Endothelial cell of umbilical vein (primary cell): ENCODE results near the gene YJU2. TPM values are rescaled to one million over a fixed set of nuclear protein-coding genes. Genes with fewer than 3 reads are reported as not detected.

ENCODE experiments used
- BruUV-seq: library from RNA; stranded (reverse); fragments of 400-500 nt; replicated peaks from 2 replicates; lab custom pipeline; 2021; lab: Mats Ljungman, UMichigan
- CTCF ChIA-PET: fragments of 300-600, 350-600 bp; sonication (Branson Sonifier 250); formaldehyde crosslinking; loops from one replicate; lab custom pipeline; 2021; ENCODE audit warnings: antibody characterized with exemption, inconsistent platforms; lab: Charles Lee
- POLR2A ChIA-PET: fragments of 300-600, 350-600 bp; sonication (Branson Sonifier 250); formaldehyde crosslinking; loops from one replicate; lab custom pipeline; 2021; ENCODE audit warnings: antibody characterized with exemption, inconsistent platforms; lab: Charles Lee
- DNase-seq: peaks from one replicate; pipeline ENCODE4 v3.0.0-alpha.2; 2011; ENCODE audit warnings: low read depth, low spot score
- FAIRE-seq: peaks from 2 replicates; lab custom pipeline; 2011; peaks lifted over from hg19 to GRCh38; lab: Jason Lieb, UNC
- H2AFZ ChIP-seq: 2 replicates; pipeline ENCODE4 v1.6.0; 2012; ENCODE audit warnings: low read depth, low read length, control low read depth, inconsistent platforms
- H3K27ac ChIP-seq: 2 replicates; pipeline ENCODE4 v1.5.1; 2011; ENCODE audit warnings: low read depth, mild to moderate bottlenecking, control low read depth, low read length, moderate library complexity; ENCODE audit not compliant: insufficient read depth
- H3K27me3 ChIP-seq, 2 experiments: 2 replicates each; pipeline versions ENCODE4 v1.6.0 to v1.6.1; 2011; ENCODE audit warnings: low read length in 2 of 2, mixed read lengths in 1 of 2; ENCODE audit not compliant: control insufficient read depth in 2 of 2, insufficient read depth in 2 of 2
- H3K36me3 ChIP-seq, 2 experiments: 2 replicates in 1 of 2; 3 replicates in 1 of 2; pipeline ENCODE4 v1.5.1; 2011; ENCODE audit warnings: low read length in 2 of 2, mild to moderate bottlenecking in 1 of 2, moderate library complexity in 1 of 2; ENCODE audit not compliant: control insufficient read depth in 2 of 2, insufficient read depth in 2 of 2; ENCODE audit errors: extremely low read depth in 1 of 2
- H3K4me1 ChIP-seq: 3 replicates; pipeline ENCODE4 v1.5.1; 2011; ENCODE audit warnings: mild to moderate bottlenecking, low read length; ENCODE audit not compliant: control insufficient read depth, insufficient read depth; ENCODE audit errors: extremely low read depth
- H3K4me2 ChIP-seq: 2 replicates; pipeline ENCODE4 v1.6.1; 2011; ENCODE audit warnings: low read length, control low read depth, mixed read lengths; ENCODE audit not compliant: insufficient read depth
- H3K4me3 ChIP-seq, 3 experiments: fragments of 200-600 bp in 1 of 3; sonication (generic), shearing (Covaris generic) in 1 of 3; replicated peaks in 1 of 3; 2 replicates each; pipeline ENCODE4 v1.5.1; 2011 to 2016; ENCODE audit warnings: control low read depth in 3 of 3, low read length in 3 of 3, mild to moderate bottlenecking in 2 of 3, inconsistent platforms in 1 of 3, low read depth in 1 of 3, moderate library complexity in 1 of 3; ENCODE audit not compliant: insufficient read depth in 1 of 3
- H3K79me2 ChIP-seq: 2 replicates; pipeline ENCODE4 v1.6.0; 2012; ENCODE audit warnings: low read length, inconsistent platforms; ENCODE audit not compliant: control insufficient read depth, insufficient read depth
- H3K9ac ChIP-seq: replicated peaks from 2 replicates; pipeline ENCODE3; 2011; ENCODE audit warnings: low read length, control low read depth; ENCODE audit not compliant: insufficient read depth; ENCODE audit errors: extremely low read depth
- H3K9me1 ChIP-seq: replicated peaks from 3 replicates; pipeline ENCODE4 v1.6.0; 2011; ENCODE audit warnings: mild to moderate bottlenecking, low read length; ENCODE audit not compliant: control insufficient read depth, insufficient read depth; ENCODE audit errors: extremely low read depth
- H3K9me3 ChIP-seq: replicated peaks from 2 replicates; pipeline ENCODE4 v1.5.1; 2012; ENCODE audit warnings: low read length, inconsistent platforms; ENCODE audit not compliant: control insufficient read depth, insufficient read depth
- H4K20me1 ChIP-seq: replicated peaks from 2 replicates; pipeline ENCODE3; 2011; ENCODE audit warnings: mild to moderate bottlenecking, low read length; ENCODE audit not compliant: control insufficient read depth, insufficient read depth; ENCODE audit errors: extremely low read depth
- FOS ChIP-seq: IDR thresholded peaks from 2 replicates; pipeline ENCODE4 v1.6.1; 2011; ENCODE audit warnings: mild to moderate bottlenecking, low read length, moderate library complexity, borderline replicate concordance; ENCODE audit not compliant: insufficient read depth
- JUN ChIP-seq: IDR thresholded peaks from 2 replicates; pipeline ENCODE4 v1.6.1; 2011; ENCODE audit warnings: borderline replicate concordance, low read depth; ENCODE audit not compliant: insufficient read length, insufficient read depth
- dilution Hi-C: fragments of 300-500 bp; cut with MboI; formaldehyde crosslinking; loops from one replicate; pipeline ENCODE4 v1.15.0; 2019; ENCODE audit warnings: low sequenced_read_pairs; ENCODE audit not compliant: extremely low pct_ligation_motif_present
- intact Hi-C: fragments of 100-400 bp; cut with micrococcal nuclease; formaldehyde crosslinking; loops from one replicate; pipeline ENCODE4 v1.10.0; 2022
- polyA plus RNA-seq, 4 experiments: library from polyadenylated mRNA; depleted of rRNA in 3 of 4; stranded (reverse) in 3 of 4; unstranded in 1 of 4; fragments of >200 nt; gene quantifications; 2 replicates each; pipeline versions ENCODE4 v1.2.1 to v1.2.3, GENCODE V29; 2011 to 2012; ENCODE audit warnings: missing spikeins in 1 of 4
- total RNA-seq: library from RNA; stranded (reverse); gene quantifications from 2 replicates; pipeline ENCODE4 v1.2.3, GENCODE V29; 2021

The YJU2 gene
- total and polyA plus RNA-seq, 2 donors (not counting 3 experiments of a cell fraction or from before 2014, with no cell fraction given), result 20.7 to 21.5 TPM

GRCh38 chr19:4198467-4199126 lies 48.3 kb upstream of the YJU2 start:
- H4K20me1 ChIP-seq, result no peaks in the 10 kb centered on the region
- intact Hi-C loops, result no loop called here
- H3K4me2 ChIP-seq, result no peak overlapping the region
- peaks cover 8 to 12% of the 10 kb centered on the region in 2 experiments for H3K27me3 ChIP-seq
- dilution Hi-C loops, result no loop called here
- BruUV-seq, result no TSS peak
- no peak overlapping the region for H3K4me3 ChIP-seq
- DNase-seq (no peak), FAIRE-seq (no peak)
- TF ChIP-seq FOS, result no peak
- no peaks in the 10 kb centered on the region for H3K36me3 ChIP-seq
- ChIA-PET POLR2A (no interaction called here), CTCF (interaction anchor here (1.2 kb wide), 1 partner anchor 59 kb away, joined by 6 read pairs; no protein-coding TSS in a partner anchor)
- H2AFZ ChIP-seq, result no peak overlapping the region
- no peak overlapping the region for H3K27ac ChIP-seq
- H3K9ac ChIP-seq, result no peak overlapping the region
- no peaks in the 10 kb centered on the region for H3K79me2 ChIP-seq
- H3K9me1 ChIP-seq, result no peaks in the 10 kb centered on the region
- no peaks in the 10 kb centered on the region for H3K9me3 ChIP-seq
- no peaks in the 10 kb centered on the region for H3K4me1 ChIP-seq

- intact Hi-C loops, result no loop called here
- CTCF ChIA-PET, result interaction anchor here (0.7 to 4.2 kb wide), 3 partner anchors 13 to 212 kb away, joined by 3 to 36 read pairs (median 4); no protein-coding TSS in a partner anchor
Measured at GRCh38 chr19:4199699-4200293, 47.1 kb upstream of the YJU2 start.

More at GRCh38 chr19:4199699-4200293, 47.1 kb upstream of the YJU2 start:
- no peaks in the 10 kb centered on the region for H3K9me3 ChIP-seq
- no peak overlapping the region for H2AFZ ChIP-seq
- no peaks in the 10 kb centered on the region for H4K20me1 ChIP-seq
- H3K27me3 ChIP-seq, result peaks cover 6 to 12% of the 10 kb centered on the region in 2 experiments
- H3K36me3 ChIP-seq, result no peaks in the 10 kb centered on the region
- no peak for DNase-seq
- no TSS peak for BruUV-seq
- H3K4me2 ChIP-seq, result no peak overlapping the region
- POLR2A ChIA-PET, result no interaction called here
- H3K79me2 ChIP-seq, result no peaks in the 10 kb centered on the region
- H3K4me1 ChIP-seq, result no peaks in the 10 kb centered on the region
- no peak overlapping the region for H3K4me3 ChIP-seq
- H3K9ac ChIP-seq, result no peak overlapping the region
- dilution Hi-C loops, result no loop called here
- no peaks in the 10 kb centered on the region for H3K9me1 ChIP-seq
- FAIRE-seq, result no peak
- no peak for TF ChIP-seq JUN
- H3K27ac ChIP-seq, result no peak overlapping the region
